BLaER1 (cell line): ENCODE results near the gene FKBP6.
"Not testable (repeated sequence)": the region's sequence is repeated elsewhere in the genome, so short reads cannot be mapped to it uniquely, and the experiment has no call there.

Source experiments
- H3K27ac ChIP-seq: shearing (Covaris generic); formaldehyde crosslinking; 2 replicates; pipeline ENCODE4 v1.8.1; 2022
- H3K27me3 ChIP-seq: shearing (Covaris generic); formaldehyde crosslinking; 2 replicates; pipeline ENCODE4 v1.8.1; 2022
- H3K36me3 ChIP-seq: shearing (Covaris generic); formaldehyde crosslinking; 2 replicates; pipeline ENCODE4 v1.8.1; 2022
- H3K4me1 ChIP-seq: shearing (Covaris generic); formaldehyde crosslinking; 2 replicates; pipeline ENCODE4 v1.8.1; 2022
- H3K4me2 ChIP-seq: shearing (Covaris generic); formaldehyde crosslinking; 2 replicates; pipeline ENCODE4 v1.8.1; 2022
- H3K4me3 ChIP-seq: shearing (Covaris generic); formaldehyde crosslinking; 2 replicates; pipeline ENCODE4 v1.8.1; 2022
- H3K9ac ChIP-seq: shearing (Covaris generic); formaldehyde crosslinking; 2 replicates; pipeline ENCODE4 v1.8.1; 2022
- H3K9me3 ChIP-seq: shearing (Covaris generic); formaldehyde crosslinking; 2 replicates; pipeline ENCODE4 v1.8.1; 2022
- H4K20me1 ChIP-seq: shearing (Covaris generic); formaldehyde crosslinking; 2 replicates; pipeline ENCODE4 v1.8.1; 2022
- Cebpa-rat ChIP-seq: shearing (Covaris generic); IDR thresholded peaks from 2 replicates; pipeline ENCODE4 v1.8.1; 2022

Gene FKBP6

GRCh38 chr7:73369622-73370021, 41.7 kb downstream of the FKBP6 start:
- H4K20me1 ChIP-seq = no peaks in the 10 kb centered on the region
- no peak overlapping the region for H3K4me3 ChIP-seq
- H3K9ac ChIP-seq = no peak overlapping the region
- no peak overlapping the region for H3K27ac ChIP-seq
- no peaks in the 10 kb centered on the region for H3K9me3 ChIP-seq
- H3K36me3 ChIP-seq = no peaks in the 10 kb centered on the region
- peaks cover 25% of the 10 kb centered on the region for H3K4me1 ChIP-seq
- H3K27me3 ChIP-seq = no peaks in the 10 kb centered on the region
- H3K4me2 ChIP-seq = no peak overlapping the region
- TF ChIP-seq Cebpa-rat = no peak

- no peaks in the 10 kb centered on the region for H3K4me1 ChIP-seq
- H3K4me3 ChIP-seq = no peak overlapping the region
- no peak for TF ChIP-seq Cebpa-rat
- H3K9ac ChIP-seq = no peak overlapping the region
- H3K27me3 ChIP-seq = peaks cover 28% of the 10 kb centered on the region
- H3K27ac ChIP-seq = no peak overlapping the region
- H4K20me1 ChIP-seq = no peaks in the 10 kb centered on the region
- no peak overlapping the region for H3K4me2 ChIP-seq
- no peaks in the 10 kb centered on the region for H3K36me3 ChIP-seq
- H3K9me3 ChIP-seq = peaks cover 5% of the 10 kb centered on the region; the same call in 1 of the 2 replicates
Measured at GRCh38 chr7:73373741-73374140, 45.8 kb downstream of the FKBP6 start.

GRCh38 chr7:73376262-73376661, 48.3 kb downstream of the FKBP6 start:
- H3K4me2 ChIP-seq, H3K27ac ChIP-seq, H3K36me3 ChIP-seq, H3K9ac ChIP-seq, H4K20me1 ChIP-seq, H3K4me1 ChIP-seq, H3K4me3 ChIP-seq: not testable (repeated sequence)
- Histone ChIP-seq H3K9me3 (peaks cover 14% of the 10 kb centered on the region; the same call in 1 of the 2 replicates), H3K27me3 (peaks cover 29% of the 10 kb centered on the region)

GRCh38 chr7:73376671-73377412, 48.9 kb downstream of the FKBP6 start:
- Histone ChIP-seq H3K9me3 (peaks cover 17% of the 10 kb centered on the region; the same call in 1 of the 2 replicates), H3K9ac (no peak overlapping the region), H3K27me3 (peaks cover 29% of the 10 kb centered on the region), H3K4me3 (no peak overlapping the region), H3K36me3 (no peaks in the 10 kb centered on the region), H3K4me1 (no peaks in the 10 kb centered on the region), H3K27ac (no peak overlapping the region), H4K20me1 (no peaks in the 10 kb centered on the region), H3K4me2 (no peak overlapping the region)
- TF ChIP-seq Cebpa-rat = no peak

GRCh38 chr7:73377413-73378200, 49.6 kb downstream of the FKBP6 start:
- H3K9me3 ChIP-seq = peaks cover 24% of the 10 kb centered on the region
- not testable (repeated sequence) for H3K4me3 ChIP-seq, H3K4me2 ChIP-seq, H4K20me1 ChIP-seq, H3K9ac ChIP-seq, H3K4me1 ChIP-seq, H3K36me3 ChIP-seq, H3K27ac ChIP-seq
- H3K27me3 ChIP-seq = peaks cover 29% of the 10 kb centered on the region

- Histone ChIP-seq H3K4me2 (no peak overlapping the region), H3K4me1 (no peaks in the 10 kb centered on the region), H4K20me1 (no peaks in the 10 kb centered on the region), H3K27ac (no peak overlapping the region), H3K36me3 (no peaks in the 10 kb centered on the region), H3K4me3 (no peak overlapping the region), H3K27me3 (peaks cover 8% of the 10 kb centered on the region; the same call in 1 of the 2 replicates), H3K9me3 (peaks cover 59% of the 10 kb centered on the region), H3K9ac (no peak overlapping the region)
- no peak for TF ChIP-seq Cebpa-rat
Measured at GRCh38 chr7:73382934-73383503, 55.1 kb downstream of the FKBP6 start.

GRCh38 chr7:73387221-73387828, 59.4 kb downstream of the FKBP6 start:
- no peaks in the 10 kb centered on the region for H3K4me1 ChIP-seq
- H3K4me3 ChIP-seq = no peak overlapping the region
- H3K27me3 ChIP-seq = no peaks in the 10 kb centered on the region
- no peak overlapping the region for H3K4me2 ChIP-seq
- no peak overlapping the region for H3K9ac ChIP-seq
- no peak overlapping the region for H3K27ac ChIP-seq
- no peaks in the 10 kb centered on the region for H4K20me1 ChIP-seq
- no peaks in the 10 kb centered on the region for H3K36me3 ChIP-seq
- peaks cover 68% of the 10 kb centered on the region for H3K9me3 ChIP-seq
- no peak for TF ChIP-seq Cebpa-rat

- H3K9ac ChIP-seq = no peak overlapping the region
- H3K9me3 ChIP-seq = peaks cover 62% of the 10 kb centered on the region
- no peak overlapping the region for H3K4me2 ChIP-seq
- TF ChIP-seq Cebpa-rat = no peak
- no peaks in the 10 kb centered on the region for H3K27me3 ChIP-seq
- H3K4me1 ChIP-seq = no peaks in the 10 kb centered on the region
- H4K20me1 ChIP-seq = no peaks in the 10 kb centered on the region
- no peak overlapping the region for H3K4me3 ChIP-seq
- H3K36me3 ChIP-seq = no peaks in the 10 kb centered on the region
- no peak overlapping the region for H3K27ac ChIP-seq
Measured at GRCh38 chr7:73387908-73388414, 60.0 kb downstream of the FKBP6 start.

- Histone ChIP-seq H3K4me2 (no peak overlapping the region), H3K4me3 (no peak overlapping the region), H3K9me3 (peaks cover 41% of the 10 kb centered on the region), H3K27ac (no peak overlapping the region), H3K4me1 (no peaks in the 10 kb centered on the region), H4K20me1 (no peaks in the 10 kb centered on the region), H3K9ac (no peak overlapping the region), H3K27me3 (no peaks in the 10 kb centered on the region), H3K36me3 (no peaks in the 10 kb centered on the region)
- TF ChIP-seq Cebpa-rat = no peak
Measured at GRCh38 chr7:73391396-73391795, 63.4 kb downstream of the FKBP6 start.
